ENCODE data around the gene ANXA2.
"Not testable (repeated sequence)": the region's sequence is repeated elsewhere in the genome, so short reads cannot be mapped to it uniquely, and the experiment has no call there.

The ANXA2 gene

GRCh38 chr15:60397772-60398445 is at the start of gene ANXA2:
Gene ANXA2, minus strand, starts transcription at chr15:60397986. Its CDS starts 11,911 bp downstream, at chr15:60386075.
- peak; percentile 70 for DNase-seq

- peak; percentile 37 for DNase-seq
Measured at GRCh38 chr15:60444289-60444912, 46.6 kb upstream of the ANXA2 start.

GRCh38 chr15:60442763-60443162 is 45.0 kb upstream of the ANXA2 start:
- DNase-seq, result no peak

GRCh38 chr15:60442031-60442650 is 44.4 kb upstream of the ANXA2 start:
- DNase-seq, result no peak

- DNase-seq, result no peak
Measured at GRCh38 chr15:60441331-60441730, 43.5 kb upstream of the ANXA2 start.

DNA sequence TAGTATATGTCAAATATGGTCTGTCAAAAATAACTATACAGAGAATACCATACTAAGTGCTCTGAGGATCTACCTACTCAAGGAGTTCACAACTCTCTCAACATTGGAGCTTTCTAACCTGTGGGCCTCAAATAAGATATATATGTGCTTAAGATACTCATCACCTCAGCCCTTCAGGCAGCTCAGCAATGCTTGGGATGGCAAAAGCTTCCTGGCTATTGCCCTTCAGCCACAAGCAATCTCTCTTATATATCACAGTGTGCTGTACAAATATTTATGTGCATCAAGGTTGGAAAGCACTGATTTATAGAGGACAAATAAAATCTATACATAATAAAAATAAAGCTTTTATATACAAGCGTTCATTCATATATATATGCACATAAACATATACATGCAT is 40.9 kb upstream of the ANXA2 start:
- DNase-seq, result no peak

DNA sequence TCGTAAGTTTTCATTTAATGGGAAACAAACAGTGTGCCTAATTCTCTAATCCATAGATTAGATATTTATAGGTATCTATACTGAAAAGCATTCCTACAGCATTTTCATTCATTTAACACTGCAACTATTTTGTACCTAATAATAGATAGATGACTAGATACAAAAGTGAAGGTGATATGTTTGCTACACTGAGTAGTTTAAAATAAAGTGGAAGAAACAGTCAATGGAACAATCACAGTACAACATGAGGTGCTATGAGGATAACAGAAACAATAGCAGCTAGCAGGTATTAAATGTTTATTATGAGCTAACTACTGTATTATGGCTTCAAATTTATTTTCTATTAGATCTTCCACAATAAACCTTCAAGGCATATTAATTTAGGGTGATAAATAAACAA is 31.1 kb upstream of the ANXA2 start:
- no peak for DNase-seq

DNA sequence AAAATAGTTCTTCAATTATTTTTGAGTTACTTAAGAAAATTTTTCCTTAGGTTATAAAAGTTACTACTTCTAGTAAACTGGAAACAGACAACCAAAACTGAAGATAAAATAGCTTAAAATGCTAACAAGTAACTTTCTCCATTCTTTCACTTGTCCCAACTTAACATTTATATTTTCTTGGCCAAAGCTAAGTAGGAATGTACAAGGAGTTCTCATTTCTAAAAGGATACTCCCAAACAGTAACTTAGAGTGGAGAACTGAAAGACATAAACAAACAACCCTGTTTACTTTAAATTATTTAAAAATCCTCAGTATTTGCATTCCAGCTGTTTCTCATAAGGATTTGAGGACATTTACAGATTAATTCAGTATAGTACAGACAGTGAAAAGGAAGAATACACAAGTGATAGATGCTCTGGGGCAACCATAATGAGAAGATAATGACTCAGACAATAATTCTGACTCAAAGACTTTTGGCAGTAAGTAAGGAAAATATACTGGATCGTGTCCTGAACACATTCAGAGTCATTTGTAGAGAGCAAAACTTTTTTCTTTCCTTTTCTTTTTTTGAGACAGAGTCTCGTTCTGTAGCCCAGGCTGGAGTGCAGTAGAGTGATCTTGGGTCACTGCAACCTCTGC is 29.2 kb upstream of the ANXA2 start:
- DNase-seq, result peak; percentile 66

GRCh38 chr15:60425461-60425860 is 27.7 kb upstream of the ANXA2 start:
- no peak for DNase-seq

DNA sequence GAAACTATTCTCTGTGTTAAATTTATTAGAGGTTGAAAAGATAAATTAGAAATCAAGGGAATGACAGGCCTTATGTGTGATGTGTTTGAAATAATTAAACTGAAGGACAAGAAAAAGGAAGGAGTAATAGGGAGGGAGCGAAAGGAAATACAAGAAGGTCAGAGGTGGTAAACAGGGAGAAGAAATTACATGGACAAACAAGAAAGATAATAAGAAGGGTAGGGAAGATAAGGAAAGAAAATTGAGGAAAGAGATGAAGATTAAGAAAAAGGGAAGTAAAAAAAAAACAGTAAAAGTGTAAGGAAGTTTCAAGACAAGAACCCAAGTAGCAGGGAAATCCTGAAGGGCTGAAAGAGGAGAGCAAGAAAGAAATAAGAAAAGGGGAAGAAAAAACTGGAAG is 26.2 kb upstream of the ANXA2 start:
- DNase-seq, result no peak

DNA sequence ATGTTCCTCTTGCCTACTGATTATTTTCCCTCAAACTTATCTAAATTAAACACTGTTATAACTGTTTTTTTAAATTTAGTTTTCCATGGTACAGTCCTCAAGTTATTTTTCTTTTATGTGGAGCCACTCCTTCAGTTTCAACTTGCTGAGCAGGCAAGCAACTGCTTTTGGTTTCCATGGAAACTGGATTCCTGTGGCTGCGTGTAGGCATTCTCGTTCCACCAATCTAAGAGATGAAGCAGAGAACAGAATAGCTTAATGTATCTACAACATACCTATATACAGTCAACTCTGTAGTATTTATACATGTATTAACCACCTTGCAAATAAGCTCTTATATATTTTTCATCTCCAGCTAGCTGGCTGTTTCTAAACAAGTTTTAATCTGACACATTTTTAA is 25.8 kb upstream of the ANXA2 start:
- DNase-seq, result peak; percentile 95

DNA sequence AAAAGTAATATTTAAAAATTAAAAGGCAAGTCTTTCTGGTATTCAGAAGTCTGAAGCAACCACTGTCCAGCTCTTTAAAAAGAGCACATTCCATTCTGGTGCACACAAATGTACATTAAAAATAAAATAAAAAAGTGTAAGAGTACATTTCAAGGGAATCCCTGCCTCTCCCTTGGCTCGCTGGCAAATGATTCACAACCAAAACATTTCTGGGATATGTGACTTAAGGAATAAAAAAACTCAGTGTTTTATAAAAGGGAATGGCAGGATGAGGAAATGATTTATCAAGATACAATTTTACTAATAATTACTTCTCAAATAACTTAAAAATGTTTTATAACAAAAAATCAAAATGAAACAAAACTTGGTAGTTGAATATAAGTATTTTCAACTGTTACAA is 23.8 kb upstream of the ANXA2 start:
- DNase-seq, result peak; percentile 32

DNA sequence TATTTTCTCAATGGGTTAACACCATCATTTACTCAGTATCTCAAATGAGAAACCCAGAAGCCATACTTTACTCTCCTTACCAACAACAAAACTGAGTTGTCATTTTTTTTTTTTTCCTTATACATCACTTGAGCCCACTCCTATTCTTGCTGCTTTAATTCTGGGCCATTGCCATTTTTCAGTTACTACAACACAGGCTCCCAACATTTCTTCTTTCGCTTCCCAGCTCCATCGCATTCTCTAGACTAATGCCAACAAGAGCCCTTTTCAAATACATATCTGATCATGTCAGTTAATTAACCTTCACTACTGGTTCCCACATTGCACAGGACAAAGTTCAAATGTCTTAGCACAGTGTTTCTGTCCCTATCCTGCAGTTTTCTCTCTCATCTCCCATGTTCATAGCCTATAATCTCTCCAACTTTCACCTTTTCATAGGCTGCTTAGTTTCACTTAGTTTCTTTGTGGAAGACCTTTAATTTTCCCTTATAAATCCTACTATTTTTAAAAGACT is 22.5 kb upstream of the ANXA2 start:
- DNase-seq, result no peak

DNA sequence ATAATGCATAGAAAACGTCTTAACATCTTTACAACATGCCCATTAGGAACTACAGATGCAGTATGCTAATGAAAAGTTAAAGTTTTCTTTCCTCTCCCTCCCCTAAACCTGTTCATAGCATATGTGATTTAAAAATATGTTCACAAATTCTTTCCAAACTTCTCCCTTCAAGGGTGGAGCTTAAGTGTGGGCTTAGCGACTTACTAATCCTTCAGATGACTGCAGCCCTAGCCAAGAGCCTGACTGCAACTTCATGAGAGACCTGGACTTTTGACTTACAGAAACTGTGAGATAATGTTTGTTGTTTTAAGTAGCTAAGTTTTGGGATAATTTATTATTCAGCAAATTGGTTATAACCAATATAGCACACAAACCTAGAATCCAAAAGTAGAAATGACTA is 22.0 kb upstream of the ANXA2 start:
- DNase-seq, result no peak

- DNase-seq, result no peak
Measured at GRCh38 chr15:60418096-60418495, 20.3 kb upstream of the ANXA2 start.

- DNase-seq, result no peak
Measured at GRCh38 chr15:60417112-60417511, 19.3 kb upstream of the ANXA2 start.

DNA sequence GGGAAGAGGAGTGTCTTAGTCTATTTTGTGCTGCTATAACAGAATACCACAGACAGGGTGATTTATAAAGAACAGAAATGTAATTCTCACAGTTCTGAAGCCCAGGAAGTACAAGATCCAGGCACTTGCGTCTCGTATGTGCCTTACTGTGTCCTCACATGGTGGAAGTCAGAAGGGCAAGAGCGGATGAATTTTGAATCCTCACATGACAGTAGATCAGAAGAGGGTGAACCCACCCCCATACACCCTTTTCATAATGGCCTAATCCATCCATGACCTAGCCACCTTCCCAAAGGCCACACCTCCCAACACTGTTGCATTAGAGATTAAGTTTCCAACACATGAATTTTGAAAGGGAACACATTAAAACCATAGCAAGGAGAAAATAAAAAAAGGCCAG is 18.7 kb upstream of the ANXA2 start:
- no peak for DNase-seq

GRCh38 chr15:60414016-60414682 is 16.4 kb upstream of the ANXA2 start:
- no peak for DNase-seq

DNA sequence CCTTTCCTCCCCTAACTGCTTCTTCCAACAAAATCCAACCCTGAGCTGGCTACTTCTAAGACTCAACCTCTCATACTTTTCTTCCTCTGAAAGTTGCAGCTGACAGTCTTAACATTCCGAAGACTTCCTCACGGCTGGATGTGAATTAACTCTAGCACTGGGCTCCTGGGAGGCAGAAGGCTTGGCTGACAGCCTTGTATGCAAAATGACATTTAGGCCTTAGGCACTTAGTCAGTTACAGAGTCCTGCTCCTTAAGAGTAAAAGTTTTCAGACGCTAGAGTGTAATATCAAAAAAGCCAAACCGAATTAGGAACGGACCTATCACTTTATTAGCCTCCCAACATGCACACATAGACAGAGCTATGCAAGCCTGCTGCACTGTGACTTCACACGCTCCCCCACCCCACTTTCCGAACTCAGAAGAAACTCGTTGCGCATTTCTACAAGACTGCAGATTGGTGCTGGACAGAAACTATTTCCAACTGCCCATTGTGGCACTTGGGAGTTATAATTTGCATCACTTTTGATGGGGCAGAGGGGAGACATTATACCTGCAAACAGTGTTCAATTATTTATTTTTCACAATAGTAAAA is 15.5 kb upstream of the ANXA2 start:
- no peak for DNase-seq

DNA sequence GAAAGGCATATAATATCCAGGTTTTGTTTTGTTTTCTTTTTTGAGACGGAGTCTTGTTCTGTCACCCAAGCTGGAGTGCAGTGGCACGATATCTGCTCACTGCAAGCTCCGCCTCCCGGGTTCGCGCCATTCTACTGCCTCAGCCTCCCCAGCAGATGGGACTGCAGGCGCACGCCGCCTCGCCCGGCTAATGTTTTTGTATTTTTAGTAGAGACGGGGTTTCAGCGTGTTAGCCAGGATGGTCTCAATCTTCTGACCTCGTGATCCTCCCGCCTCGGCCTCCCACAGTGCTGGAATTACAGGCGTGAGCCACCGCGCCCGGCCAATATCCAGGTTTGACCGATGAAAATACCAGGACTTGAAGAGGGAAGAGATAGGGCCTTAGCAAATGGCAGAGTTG is 15.0 kb upstream of the ANXA2 start:
- DNase-seq, result not testable (repeated sequence)

DNA sequence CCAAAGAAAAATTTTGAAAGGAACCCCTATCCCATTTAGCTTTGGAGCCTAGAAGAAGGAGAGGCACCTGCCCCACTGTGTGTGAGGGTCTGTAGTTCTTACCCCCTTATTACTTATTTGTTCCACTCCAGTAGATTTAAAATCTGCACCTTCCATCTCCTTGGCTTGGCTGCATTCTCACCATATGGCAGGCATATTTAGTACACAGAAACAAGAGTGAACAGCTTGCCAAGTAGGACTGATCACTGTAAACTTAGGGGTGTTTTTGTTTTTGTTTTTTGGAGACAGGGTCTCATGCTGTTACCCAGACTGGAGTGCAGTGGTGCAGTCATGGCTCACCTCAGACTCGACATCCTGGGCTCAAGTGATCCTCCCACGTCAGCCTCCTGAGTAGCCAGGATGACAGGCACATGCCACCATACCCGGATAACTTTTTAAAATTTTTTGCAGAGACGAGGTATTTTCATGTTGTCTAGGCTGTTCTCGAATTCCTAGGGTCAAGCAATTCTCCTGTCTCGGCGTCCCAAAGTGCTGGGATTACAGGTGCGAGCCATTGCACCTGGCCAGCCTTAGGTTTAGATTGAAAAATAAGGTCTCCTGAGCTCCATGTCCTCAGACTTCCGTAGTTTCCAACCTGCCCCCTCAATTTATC is 14.1 kb upstream of the ANXA2 start:
- no peak for DNase-seq

DNA sequence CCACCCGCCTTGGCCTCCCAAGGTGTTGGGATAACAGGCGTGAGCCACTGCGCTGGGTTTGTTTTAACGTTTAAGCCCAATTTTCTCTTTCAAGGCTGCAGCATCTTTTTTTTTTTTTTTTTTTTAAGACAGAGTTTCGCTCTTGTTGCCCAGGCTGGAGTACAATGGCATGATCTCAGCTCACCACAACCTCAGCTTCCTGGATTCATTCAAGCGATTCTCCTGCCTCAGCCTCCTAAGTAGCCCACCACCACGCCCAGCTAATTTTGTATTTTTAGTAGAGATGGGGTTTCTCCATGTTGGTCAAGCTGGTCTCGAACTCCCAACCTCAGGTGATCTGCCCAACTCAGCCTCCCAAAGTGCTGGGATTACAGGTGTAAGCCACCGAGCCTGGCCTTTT is 12.6 kb upstream of the ANXA2 start:
- not testable (repeated sequence) for DNase-seq

Data from kidney glomerular epithelial cell (primary cell).